Dedifferentiated amniotic fluid mesenchymal stem cell (primary cell): Measurements from ENCODE around the gene HIVEP3.

Experiments used
- DNase-seq: peaks from one replicate; pipeline ENCODE4 v3.0.0-alpha.2; 2016; ENCODE audit errors: extremely low spot score

Gene HIVEP3

DNA sequence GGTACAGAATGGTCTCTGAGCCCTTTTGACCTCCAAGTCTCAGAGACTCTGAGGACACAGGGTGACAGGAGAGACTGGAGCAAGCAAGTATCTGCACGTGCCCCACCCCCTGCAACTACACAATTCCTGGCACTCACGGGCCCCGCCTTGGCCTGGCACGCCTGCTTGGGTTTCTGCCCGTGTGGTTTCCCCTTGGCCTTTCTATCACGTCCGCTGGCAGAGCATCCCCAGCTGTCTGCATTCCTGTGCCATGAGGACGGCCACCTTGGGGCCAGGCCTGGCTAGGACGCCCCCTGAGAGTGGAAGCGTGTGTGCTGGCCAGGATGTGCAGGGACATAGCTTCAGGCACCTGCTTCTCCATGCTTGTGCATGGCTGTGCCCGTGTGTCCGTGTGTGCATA, 419.9 kb downstream of the HIVEP3 start:
- DNase-seq: no peak

DNA sequence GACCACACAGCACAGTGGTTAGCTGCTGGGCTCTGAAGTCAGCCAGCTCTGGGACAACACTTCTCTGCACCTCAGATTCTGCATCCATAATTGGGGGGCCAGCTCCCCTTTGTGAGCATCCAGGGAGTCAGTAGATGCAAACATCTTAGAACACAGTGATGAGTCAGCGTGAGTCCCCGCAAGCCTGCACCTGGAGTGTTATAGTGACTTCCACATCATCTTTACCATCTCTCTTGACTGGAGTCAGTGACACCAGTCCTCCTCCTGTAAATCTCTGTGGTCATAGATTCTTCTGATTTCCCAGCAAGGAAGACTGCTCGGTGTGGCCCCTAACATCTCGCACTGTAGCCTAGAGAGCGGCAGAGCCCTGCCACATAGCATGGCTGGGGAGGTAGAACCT, 420.3 kb downstream of the HIVEP3 start:
- no peak for DNase-seq

DNA sequence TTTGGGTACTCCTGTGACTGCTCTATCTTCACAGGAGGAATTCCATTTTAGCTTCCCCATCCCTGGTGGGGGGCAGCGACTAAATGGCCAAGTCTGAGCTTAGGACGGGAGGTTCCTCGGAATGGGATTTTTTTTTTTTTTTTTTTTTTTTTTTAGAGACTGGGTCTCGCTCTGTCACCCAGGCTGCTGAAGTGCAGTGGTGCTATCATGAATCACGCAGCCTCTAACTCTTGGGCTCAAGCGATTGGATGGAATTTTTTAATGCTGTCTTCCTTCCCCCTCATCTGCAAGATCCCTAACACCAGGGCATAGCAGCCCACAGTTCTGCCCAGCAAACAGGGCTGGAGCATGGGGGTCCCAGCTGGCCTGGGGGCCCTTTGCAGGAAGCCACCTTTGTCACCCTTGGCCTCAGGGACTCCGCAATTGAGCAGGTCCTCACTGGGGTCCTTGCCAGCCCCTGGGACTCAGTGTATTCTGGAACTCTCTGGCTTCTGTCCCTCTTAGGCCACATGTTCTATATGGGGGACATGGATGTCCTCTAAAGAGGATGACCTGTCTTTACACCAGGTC, 421.2 kb downstream of the HIVEP3 start:
- no peak for DNase-seq

DNA sequence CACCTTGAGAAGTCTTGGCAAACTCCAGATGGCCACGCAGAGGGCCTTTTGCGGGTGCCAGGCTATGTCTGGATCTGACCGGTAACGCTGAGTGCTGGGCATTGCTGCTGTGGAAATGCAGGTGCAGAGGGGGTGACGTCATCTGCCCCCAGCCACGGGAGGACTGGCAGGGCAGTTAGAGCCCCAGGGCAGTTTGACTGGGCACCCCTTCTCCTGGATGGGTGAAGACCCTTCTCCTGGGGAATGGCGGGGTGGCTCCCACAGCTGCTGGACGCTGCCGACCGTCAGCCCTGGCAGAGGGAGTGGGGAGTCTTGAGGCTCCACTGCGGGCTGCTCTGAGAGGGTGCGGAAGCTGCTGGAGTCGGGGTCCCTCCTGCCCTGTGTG, 421.7 kb downstream of the HIVEP3 start:
- DNase-seq: no peak

DNA sequence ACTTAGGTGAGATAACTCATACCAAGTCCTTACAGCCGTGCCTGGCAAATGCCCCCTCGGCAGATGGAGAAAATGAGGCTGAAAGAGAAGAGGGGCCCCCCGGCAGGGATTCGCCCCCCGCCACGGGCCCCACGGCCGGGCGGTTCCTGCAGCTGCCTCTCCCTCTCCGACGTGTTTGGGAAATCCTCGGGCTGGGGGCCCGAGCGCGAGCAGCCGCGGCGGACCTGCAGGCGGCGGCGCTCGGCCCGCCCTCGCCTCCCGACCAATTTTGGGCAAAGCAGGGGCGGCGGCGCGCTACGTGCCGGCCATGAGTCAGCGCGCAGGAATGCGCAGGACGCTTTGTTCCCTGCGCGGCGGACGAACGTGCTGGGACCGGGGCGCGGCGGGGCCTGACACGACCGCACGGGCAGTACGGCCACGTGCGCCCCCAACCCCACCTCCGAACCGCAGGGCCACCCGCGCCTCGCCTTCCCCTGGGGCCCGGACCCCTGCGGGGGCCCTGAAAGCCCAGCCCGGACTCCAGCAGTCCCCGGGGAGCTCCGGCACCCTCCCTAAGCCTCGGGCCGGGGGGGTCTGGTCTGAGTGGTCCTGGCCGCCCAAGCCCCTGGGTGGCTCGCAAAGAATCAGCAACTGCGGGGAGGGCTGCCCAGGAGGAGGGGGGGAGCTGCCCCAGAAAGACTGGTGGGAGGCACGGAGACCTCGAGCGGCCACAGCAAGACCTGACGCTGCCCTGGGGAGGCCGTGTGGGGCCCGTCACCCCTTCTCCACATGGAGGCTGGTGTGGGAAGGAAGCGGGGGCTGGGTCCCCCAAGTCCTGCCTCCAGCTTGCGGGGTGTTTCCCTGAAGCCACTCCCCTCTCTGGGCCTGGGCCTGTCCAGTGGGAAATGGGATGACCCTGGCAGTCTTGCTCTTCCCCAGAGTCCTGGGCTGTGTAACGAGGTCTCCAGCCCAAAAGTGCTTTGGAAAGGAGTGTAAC, 422.4 kb downstream of the HIVEP3 start:
- DNase-seq: peak; percentile 72

DNA sequence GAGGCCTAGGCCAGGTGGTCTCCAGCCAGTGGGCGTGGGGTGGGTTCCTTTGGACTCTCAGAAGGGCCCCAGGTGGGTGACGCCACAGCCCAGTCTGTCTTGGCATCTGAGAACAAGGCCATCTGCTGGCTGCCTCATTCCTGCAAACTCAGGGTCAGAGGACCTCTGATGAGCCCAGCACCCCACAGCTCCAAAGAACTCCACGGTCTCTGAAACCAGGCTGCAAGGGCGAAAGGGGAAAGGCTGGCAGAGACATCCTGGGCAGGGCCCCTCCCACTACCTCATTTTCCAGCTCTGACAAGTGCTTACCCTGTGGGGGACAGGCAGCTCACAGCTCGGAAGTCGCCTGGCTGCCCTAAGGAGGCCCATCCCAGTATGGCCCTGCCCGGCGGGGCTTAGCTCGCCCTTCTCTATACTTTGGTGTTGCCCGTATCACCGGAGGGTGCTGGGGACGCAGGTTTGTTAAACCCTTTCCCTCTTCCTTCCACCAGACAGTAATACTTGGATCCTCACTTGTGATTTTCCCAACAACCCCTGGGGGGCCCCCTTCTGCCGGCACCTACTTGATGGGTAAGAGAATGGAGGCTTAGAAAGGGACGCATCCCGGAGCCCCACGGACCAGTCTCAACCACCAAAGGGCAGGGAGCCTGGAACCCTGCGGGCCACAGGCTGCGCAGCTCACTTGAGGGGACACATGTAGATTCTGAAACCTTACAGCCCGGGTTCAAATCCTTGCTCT, 423.3 kb downstream of the HIVEP3 start:
- DNase-seq: no peak

DNA sequence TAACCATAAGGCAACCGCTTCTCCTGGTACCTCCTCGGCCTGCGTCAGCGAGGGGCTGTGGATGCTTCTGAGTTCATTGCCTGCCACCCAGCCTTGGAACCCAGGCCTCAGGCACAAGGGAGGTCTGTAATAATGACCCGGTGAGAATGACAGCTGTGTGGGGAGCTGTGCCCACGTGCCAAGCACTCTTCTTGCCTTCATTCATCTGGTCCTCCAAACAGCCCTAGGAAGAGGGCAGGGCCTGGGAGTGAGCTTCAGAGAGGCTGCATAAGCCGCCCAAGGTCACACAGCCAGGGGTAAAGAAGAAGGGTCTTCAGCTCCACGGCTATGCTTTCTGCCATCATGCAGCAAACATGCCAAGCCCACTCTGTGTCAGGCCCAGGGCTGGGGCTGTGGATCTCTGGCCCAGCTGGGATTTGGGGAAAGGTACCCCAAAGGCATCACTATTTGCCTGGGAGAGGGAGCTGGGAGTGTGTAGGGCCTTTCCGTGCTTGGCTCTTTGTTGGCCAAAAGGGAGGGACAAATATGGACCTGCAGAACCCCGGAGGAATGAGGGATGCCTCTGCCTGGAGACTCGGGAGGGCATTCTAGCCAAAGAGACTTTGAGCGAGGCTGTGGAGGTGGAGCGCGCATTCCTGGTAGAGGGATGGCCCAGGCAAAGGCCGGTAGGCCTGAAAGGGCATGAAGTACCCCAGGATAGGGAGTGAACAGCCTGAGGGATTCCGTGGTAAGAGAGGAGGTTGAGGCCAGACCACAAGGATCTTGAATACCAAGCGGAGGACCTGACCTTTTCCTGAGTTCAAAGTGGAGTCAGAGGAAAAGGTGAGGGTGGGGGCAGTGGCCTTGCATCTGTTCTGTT, 424.1 kb downstream of the HIVEP3 start:
- DNase-seq: no peak

DNA sequence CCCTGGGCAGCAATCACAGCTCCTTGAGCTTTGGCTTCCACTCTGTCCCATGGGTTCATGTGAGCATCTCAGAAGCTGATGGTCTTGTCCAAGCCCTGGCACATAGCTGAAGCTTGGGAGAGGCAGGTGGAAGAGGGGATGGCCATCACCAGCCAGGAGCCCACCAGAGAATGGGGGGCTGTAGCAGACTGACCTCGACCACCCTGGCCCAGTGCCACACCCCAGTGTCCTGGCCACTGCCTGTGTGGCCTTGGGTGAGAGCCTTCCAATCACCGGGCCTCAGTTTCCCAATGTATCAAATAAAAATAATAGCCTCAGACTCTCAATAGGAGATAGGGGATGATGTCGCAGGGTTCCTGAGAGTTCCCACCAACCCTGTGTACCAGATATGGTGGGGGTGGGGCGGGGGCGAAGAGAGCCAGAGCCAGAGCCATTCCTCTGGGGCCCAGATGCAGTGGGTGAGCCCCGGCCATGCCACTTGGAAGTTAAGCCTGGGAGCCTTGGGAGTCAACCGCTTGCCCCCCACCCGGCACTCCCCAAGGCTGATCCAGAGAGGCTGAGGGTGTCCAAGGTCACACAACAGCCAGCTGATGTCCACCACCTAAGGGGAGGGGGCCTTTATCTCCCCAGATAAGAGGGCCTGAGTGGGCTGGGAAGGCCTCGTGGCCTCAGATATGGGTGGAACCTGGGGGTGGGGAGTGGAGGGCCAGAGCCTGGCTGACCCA, 424.9 kb downstream of the HIVEP3 start:
- DNase-seq: no peak

DNA sequence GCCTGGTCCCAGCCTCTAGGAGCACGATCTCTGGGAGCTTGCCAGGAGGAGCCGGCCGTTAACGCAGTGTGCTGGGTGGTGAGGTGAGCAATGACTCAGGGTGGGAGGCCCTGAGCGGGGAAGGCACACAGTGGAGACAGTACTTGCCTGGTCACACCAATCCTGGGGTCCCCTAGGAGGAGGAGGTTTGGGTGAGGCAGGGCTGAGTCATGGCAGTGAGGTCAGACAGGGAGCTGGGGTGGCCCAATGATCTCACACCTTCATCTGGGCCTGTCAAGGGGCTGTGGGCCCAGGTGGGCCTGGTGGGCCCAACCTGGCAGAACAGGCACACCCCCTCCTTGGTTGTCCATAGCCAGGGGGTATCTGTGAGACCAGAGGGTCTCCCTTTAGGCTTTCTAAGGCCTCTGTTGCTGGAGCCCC, 425.6 kb downstream of the HIVEP3 start:
- DNase-seq: peak; percentile 60

DNA sequence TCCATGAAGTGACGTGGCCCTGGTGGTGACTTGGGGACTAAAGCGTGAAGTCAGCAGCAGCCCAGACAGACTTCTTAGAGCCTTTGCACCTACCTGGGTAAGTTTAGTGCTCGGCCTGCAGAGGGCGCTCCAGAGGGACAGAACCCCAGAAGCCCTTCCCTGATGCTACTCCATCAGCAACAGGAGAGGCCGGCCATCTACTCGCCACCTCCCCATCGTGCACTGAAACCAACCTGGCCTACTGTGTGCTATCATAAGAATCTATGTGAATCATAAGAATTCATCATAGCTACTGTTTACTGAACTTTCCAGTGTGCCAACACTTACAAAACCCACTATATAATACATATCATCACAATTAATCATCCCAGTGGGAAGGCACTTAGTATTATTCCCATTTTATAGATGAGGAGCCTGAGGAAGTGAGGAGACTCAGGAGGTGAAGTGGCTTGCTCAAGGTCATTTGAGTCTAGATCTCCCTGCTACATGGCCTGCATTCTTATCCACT, 426.3 kb downstream of the HIVEP3 start:
- DNase-seq: no peak

DNA sequence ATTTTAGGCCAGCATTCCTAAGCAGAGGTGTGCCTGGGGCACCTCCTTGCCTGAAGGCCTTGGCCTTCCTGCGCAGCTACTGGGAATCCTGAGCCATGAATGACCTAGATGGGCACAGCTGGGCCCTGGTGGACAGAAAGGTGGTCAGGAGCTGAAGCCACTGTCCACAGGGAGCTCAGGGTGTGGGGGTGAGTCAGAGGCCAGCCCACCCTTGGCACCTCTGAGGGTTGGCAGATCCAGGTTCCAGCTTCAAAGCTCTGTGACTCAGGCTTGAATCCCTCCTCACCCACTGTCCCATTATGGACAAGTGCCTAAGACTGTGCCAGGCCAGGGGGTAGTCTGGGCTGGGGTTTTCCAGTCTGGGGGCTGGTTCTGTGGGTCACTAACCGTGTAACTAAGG, 427.8 kb downstream of the HIVEP3 start:
- DNase-seq: no peak

DNA sequence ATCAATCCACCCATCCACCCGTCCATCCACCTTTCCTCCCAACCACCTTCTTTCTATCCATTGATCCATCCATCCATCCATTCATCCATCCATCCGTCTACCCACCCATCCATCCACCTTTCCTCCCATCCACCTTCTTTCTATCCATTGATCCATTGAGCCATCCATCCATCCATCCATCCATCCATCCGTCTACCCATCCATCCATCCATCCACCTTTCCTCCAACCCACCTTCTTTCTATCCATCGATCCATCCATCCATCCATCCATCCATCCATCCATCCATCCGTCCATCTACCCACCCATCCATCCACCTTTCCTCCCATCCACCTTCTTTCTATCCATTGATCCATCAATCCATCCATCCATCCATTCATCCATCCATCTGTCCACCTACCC, 429.2 kb downstream of the HIVEP3 start:
- no peak for DNase-seq

DNA sequence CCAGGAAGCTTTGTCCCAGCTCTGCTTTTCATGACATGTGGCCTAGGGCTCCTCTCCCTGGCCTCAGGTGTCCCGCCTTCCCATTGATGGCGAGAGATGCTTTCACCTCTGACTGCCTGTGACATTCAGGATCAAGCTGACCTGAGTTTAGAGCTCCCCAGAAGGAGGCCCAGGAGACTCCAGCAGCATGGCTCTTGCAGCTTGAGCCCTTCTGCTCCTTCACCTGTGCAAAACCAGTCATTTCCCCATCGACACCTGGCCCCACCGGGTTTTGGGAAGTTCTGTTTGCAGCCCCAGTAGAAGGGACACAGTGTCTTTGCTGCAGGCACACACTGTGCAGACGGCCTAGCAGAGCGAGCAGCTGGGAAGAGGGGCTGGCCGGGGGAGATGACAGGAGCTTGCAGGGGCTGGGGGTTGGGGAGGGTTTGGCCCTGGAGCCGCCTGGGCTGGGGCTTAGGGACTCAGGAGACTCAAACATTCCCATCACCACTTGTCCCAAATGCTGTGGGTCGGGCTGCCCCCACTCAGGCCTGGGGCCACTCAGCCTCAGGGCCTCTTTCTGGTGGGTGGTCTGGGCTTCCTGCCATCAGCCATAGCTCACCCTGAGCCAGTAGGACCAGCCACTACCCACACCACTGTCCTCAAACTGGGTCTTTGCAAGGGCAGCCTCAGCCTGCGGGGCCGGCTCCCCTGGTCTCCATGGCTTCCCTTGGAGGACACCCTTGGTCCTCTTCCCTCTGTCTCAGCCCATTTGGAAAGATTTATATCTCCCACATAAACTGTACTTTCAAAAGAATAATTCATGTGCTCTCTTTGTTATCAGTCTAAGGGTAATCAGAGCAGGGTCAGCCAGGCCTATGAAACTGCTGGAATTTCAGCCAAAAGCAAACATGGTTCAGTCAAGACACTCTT, 430.4 kb downstream of the HIVEP3 start:
- no peak for DNase-seq

DNA sequence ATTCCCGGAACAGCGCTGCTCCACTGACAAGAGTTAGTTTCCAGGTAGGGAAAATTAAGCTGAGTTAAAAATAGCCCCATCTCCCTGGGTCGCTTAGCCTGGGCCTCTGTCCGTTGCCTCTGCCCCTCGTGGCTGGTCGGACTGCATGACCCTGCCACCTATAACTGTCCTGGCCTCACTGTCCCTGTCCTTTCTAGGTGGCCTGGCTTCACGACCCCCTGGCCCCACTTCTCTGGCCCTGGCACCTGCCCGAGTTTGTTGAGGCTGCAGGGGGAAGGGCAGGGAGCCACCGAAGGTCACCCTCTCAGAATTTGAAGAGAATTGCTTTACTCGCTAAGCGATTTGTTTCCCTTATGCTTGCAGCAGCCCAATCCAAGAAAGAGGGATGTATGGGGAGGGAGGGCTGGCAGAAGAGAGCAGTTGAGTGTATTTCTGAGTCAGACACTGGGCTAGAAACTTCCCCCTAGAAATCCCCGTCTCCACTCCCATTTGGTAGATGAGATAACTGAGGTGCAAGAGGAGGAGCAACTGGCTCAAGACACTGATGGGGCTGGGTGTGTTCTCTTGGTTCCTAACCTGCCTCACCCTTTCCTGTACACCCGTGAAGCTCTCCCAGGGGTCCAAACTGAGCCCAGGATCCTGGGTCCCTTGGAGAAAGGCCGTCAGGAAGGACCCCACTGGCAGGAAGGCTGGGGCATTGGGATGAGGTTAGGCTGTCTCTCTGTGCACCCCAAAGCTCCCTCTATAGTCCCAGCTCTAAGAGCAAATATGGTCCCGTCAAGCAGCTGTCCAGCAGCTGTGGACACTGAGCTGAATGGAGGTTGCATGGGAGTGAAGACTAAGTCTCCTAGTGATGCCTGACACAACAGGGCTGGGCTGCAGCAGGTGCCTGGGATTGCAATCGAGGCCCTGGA, 431.3 kb downstream of the HIVEP3 start:
- DNase-seq: no peak

DNA sequence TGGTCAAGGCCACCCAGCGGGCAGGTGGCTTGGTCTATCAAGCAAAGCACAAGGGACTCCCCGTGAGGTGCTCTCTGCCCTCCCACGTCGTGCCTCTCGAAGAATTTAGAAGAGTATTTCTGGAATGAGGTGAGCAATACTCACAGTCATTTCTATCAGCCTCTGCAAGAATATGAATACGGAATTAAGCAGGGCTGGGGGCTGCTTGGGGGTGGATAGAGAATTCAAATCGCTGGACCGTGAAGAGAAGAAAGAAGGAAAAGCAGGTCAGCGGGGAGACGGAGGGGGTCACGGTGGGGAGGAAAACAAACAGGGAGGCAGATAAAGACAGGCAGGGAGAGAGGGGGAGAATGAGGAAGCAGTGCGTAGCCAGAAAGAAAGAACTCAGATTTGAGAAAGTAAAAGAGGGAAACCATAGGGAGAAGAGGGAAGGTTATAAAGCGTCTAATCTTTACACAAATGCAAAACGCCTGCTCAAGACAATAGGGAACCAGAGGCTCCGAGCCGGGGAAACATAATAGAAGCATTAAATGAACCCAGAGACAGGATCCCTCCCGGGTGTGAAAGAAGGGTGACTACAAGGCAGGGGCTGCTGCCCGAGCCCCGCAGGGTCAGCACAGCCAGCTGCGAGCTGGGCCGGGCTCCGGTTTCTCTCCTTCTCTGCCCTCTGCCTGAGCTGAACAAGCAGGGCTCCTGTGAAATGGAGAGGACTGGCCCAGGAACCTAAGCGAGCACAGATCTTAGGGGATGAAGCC, 432.2 kb downstream of the HIVEP3 start:
- peak; percentile 49 for DNase-seq

DNA sequence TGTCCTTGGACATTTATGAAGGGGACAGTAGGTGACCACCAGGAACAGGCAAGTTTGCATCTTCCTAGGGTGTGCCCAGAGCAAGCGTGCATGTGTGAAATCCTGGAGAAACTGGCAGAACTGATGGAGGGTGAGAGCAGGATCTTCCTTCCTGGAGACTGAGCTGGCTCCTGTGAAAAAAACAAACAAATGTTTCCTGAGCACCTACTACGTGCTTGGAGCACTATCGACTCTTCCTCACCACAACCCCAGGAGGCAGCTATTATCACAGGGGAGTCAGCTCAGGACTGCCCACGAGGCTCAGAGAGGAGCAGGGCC, 432.7 kb downstream of the HIVEP3 start:
- DNase-seq: no peak

DNA sequence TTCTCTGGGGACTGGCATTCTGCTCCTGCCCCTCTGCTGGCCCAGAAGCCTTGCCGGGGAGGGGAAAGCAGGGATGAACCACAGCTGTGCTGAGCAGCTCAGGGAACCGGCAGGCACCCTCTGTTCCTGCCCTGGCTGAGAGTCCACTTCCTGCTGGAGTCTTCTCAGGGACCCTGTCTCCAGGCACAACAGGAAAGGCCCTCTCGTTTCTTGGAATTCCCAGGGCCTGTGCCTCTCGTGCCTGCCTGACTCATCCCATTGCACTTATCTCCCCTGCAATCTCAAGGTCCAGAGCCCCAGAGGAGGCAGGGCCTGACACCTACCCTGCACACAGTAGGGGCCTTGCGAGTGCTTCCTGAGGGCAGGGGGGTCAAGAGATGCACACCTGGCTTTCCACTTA, 433.1 kb downstream of the HIVEP3 start:
- no peak for DNase-seq
